ENCODE results near the gene SNAPIN.

DNA sequence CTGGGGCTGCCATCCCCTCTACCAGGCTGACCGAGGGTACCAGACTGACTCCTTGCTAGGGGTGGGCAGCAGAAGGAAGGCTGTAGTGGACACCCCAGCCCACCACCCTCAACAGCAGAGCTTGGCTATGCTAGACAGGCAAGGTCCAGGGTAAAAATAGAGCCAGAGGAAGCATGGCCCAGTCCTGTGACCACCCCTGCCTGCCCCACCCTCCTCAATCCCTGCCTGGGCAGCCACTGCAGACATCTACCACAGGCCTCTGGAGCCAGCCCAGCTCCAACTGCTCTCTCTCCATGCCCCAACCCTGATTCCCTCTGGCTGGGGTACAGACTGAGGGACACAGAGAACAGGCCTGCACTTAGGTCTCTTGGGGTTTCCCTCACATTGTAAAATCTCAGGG lies 28.5 kb upstream of the SNAPIN start:
- TF ChIP-seq POLR2A (IDR thresholded peaks at IDR 0.05), result no peak
- TF ChIP-seq, protein P1, sequence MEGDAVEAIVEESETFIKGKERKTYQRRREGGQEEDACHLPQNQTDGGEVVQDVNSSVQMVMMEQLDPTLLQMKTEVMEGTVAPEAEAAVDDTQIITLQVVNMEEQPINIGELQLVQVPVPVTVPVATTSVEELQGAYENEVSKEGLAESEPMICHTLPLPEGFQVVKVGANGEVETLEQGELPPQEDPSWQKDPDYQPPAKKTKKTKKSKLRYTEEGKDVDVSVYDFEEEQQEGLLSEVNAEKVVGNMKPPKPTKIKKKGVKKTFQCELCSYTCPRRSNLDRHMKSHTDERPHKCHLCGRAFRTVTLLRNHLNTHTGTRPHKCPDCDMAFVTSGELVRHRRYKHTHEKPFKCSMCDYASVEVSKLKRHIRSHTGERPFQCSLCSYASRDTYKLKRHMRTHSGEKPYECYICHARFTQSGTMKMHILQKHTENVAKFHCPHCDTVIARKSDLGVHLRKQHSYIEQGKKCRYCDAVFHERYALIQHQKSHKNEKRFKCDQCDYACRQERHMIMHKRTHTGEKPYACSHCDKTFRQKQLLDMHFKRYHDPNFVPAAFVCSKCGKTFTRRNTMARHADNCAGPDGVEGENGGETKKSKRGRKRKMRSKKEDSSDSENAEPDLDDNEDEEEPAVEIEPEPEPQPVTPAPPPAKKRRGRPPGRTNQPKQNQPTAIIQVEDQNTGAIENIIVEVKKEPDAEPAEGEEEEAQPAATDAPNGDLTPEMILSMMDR (IDR thresholded peaks at IDR 0.05), result no peak

Measured in ovary (tissue), 3 donors.